Measurements from ENCODE around the gene ZC2HC1B. TPM values are rescaled to one million over a fixed set of nuclear protein-coding genes. Genes with fewer than 3 reads are reported as not detected.

Gene ZC2HC1B
- total RNA-seq, 1 donor from 2014 or later = not detected

DNA sequence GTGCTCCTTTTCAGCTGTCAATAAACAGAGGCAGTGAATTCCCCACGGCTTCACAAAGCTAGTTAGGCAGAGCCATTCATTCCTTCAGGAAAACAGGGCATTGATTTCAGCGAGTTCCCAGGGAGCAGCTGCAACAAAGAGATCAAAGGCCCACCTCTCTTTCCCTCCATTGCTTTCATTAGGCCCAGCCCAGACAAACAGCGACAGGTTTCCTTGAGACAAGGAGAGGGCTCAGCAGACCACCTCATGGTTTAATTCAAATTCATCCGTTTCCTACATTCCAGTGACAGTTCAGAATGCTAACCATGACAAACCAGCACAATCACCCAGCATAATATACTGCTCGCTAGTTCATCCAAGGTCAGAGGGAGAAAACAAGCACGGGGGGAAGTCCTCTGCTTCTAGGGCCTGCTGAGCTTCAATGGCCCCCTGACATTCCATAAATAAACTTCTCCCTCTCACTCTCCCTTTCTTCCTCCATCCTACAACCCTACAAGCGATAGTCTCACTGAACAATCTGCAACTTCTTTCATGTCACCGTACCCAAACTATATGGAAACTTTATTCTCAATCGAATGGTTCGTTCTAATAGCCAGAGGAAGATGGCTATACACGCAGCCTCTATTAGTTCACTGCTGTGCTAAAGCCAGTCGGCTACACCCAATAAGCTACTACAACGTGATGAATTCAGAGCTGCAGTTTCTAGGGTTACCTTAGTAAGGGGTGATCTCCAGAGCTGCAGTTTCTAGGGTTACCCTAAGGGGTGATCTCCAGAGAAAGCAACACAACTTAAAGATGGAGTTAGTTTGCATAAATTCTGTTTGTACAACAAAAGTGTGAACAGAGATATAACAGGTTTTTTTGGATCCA, 109.1 kb downstream of the ZC2HC1B start:
- Histone ChIP-seq H2AFZ (replicated peaks) (no peak overlapping the region), H3F3A (ENCODE audit: low read depth) (peaks cover 38% of the 10 kb centered on the region), H3K9me3 (ENCODE audit: low read depth) (no peaks in the 10 kb centered on the region), H3K4me3 (peak overlapping the region; percentile 38), H3K27me3 (peaks cover 88% of the 10 kb centered on the region), H3K79me2 (ENCODE audit: low read depth) (no peaks in the 10 kb centered on the region), H3K36me3 (no peaks in the 10 kb centered on the region), H3K4me2 (peak overlapping the region; percentile 78), H4K20me1 (ENCODE audit: low read depth) (peaks cover 6% of the 10 kb centered on the region), H3K4me1 (peaks cover 70% of the 10 kb centered on the region), H3K27ac (no peak overlapping the region), H3K9ac (no peak overlapping the region)
- Mint-ChIP-seq H3K4me1 (peaks cover 78% of the 10 kb centered on the region), H3K27me3 (ENCODE audit: insufficient read depth, low read depth) (no peaks in the 10 kb centered on the region), H3K27ac (peak overlapping the region; percentile 97), H3K4me3 (peak overlapping the region; percentile 56), H3K9me3 (peaks cover 5% of the 10 kb centered on the region), H3K36me3 (peaks cover 8% of the 10 kb centered on the region)
- peak; percentile 92 for DNase-seq (ENCODE audit: low spot score)
- peak; percentile 34 for TF ChIP-seq EZH2 (IDR thresholded peaks at IDR 0.05)
- peak; percentile 89 for TF ChIP-seq EZH2phosphoT487 (IDR thresholded peaks at IDR 0.05)
- TF ChIP-seq, protein P1, sequence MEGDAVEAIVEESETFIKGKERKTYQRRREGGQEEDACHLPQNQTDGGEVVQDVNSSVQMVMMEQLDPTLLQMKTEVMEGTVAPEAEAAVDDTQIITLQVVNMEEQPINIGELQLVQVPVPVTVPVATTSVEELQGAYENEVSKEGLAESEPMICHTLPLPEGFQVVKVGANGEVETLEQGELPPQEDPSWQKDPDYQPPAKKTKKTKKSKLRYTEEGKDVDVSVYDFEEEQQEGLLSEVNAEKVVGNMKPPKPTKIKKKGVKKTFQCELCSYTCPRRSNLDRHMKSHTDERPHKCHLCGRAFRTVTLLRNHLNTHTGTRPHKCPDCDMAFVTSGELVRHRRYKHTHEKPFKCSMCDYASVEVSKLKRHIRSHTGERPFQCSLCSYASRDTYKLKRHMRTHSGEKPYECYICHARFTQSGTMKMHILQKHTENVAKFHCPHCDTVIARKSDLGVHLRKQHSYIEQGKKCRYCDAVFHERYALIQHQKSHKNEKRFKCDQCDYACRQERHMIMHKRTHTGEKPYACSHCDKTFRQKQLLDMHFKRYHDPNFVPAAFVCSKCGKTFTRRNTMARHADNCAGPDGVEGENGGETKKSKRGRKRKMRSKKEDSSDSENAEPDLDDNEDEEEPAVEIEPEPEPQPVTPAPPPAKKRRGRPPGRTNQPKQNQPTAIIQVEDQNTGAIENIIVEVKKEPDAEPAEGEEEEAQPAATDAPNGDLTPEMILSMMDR (IDR thresholded peaks at IDR 0.05) = no peak

DNA sequence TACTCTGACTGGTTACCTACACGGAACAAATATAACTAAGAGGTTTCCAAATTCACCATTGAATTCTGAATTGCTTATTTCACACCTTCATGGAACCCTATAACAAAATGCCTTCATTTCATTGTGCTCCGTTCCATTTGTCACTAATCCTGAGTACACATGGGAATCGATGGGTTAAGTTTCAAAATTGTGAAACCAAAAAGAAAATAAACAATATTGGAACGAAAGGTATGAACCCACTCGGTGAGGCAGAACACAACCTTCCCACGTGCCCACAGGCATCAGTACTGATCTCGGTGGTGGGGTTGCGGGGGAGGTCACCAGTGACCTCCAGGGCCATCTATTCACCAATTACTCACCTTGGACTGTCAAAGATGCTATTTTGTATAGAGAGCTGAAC, 109.8 kb downstream of the ZC2HC1B start:
- no peaks in the 10 kb centered on the region for H3K9me3 ChIP-seq (ENCODE audit: low read depth)
- Mint-ChIP-seq H3K9me3 (peaks cover 9% of the 10 kb centered on the region), H3K4me1 (peaks cover 71% of the 10 kb centered on the region), H3K4me3 (peak overlapping the region; percentile 8), H3K27ac (peak overlapping the region; percentile 97), H3K36me3 (peaks cover 14% of the 10 kb centered on the region), H3K27me3 (ENCODE audit: insufficient read depth, low read depth) (no peaks in the 10 kb centered on the region)
- H3K27me3 ChIP-seq = peaks cover 87% of the 10 kb centered on the region
- no peak overlapping the region for H3K4me3 ChIP-seq
- no peaks in the 10 kb centered on the region for H3K36me3 ChIP-seq
- H3K9ac ChIP-seq = no peak overlapping the region
- no peaks in the 10 kb centered on the region for H3K79me2 ChIP-seq (ENCODE audit: low read depth)
- peak overlapping the region; percentile 78 for H3K4me2 ChIP-seq
- peaks cover 62% of the 10 kb centered on the region for H3K4me1 ChIP-seq
- no peak overlapping the region for H3K27ac ChIP-seq
- TF ChIP-seq EZH2 (IDR thresholded peaks at IDR 0.05) (no peak), EZH2phosphoT487 (IDR thresholded peaks at IDR 0.05) (no peak)
- TF ChIP-seq, protein P1 (IDR thresholded peaks at IDR 0.05) = no peak
- H2AFZ ChIP-seq (replicated peaks) = no peak overlapping the region
- peaks cover 6% of the 10 kb centered on the region for H4K20me1 ChIP-seq (ENCODE audit: low read depth)
- peaks cover 31% of the 10 kb centered on the region for H3F3A ChIP-seq (ENCODE audit: low read depth)
- DNase-seq (ENCODE audit: low spot score) = no peak

DNA sequence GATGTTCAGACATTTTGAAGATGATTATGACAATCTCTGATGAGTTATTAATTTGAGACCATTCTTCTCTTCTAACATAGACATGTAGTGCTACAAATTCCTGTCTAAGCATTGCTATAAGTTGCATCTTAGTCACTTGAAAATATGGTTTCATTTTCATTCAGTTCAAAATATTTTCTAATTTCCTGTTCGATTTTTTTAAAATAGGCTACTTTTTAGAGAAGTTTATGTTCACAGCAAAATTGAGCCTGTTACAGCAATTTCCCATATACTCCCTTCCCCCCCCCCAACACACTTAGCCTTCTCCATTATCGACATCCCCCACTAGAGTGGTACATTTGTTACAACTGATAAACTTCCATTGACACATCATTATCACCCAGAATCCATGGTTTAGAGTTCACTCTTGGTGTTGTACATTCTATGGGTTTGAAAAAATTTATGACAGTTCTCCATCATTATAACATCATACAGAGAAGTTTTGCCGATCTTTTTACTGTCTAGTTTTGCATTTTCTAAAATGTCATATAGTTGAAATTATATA, 112.6 kb downstream of the ZC2HC1B start:
- H3K9me3 Mint-ChIP-seq = peaks cover 16% of the 10 kb centered on the region
- no peak for DNase-seq (ENCODE audit: low spot score)
- TF ChIP-seq, protein P1 (IDR thresholded peaks at IDR 0.05) = no peak
- no peak for TF ChIP-seq EZH2 (IDR thresholded peaks at IDR 0.05)
- TF ChIP-seq EZH2phosphoT487 (IDR thresholded peaks at IDR 0.05) = no peak
- peaks cover 6% of the 10 kb centered on the region for H4K20me1 ChIP-seq (ENCODE audit: low read depth)
- no peaks in the 10 kb centered on the region for H3K79me2 ChIP-seq (ENCODE audit: low read depth)
- peak overlapping the region; percentile 70 for H3K27ac Mint-ChIP-seq
- no peak overlapping the region for H3K4me3 Mint-ChIP-seq
- H3K27ac ChIP-seq = no peak overlapping the region
- H3F3A ChIP-seq (ENCODE audit: low read depth) = peaks cover 24% of the 10 kb centered on the region
- H3K36me3 ChIP-seq = no peaks in the 10 kb centered on the region
- H3K9me3 ChIP-seq (ENCODE audit: low read depth) = peaks cover 6% of the 10 kb centered on the region
- H3K4me3 ChIP-seq = no peak overlapping the region
- peaks cover 44% of the 10 kb centered on the region for H3K4me1 Mint-ChIP-seq
- no peak overlapping the region for H3K4me2 ChIP-seq
- H3K4me1 ChIP-seq = peaks cover 34% of the 10 kb centered on the region
- no peak overlapping the region for H3K9ac ChIP-seq
- H3K36me3 Mint-ChIP-seq = peaks cover 23% of the 10 kb centered on the region
- H2AFZ ChIP-seq (replicated peaks) = no peak overlapping the region
- H3K27me3 Mint-ChIP-seq (ENCODE audit: insufficient read depth, low read depth) = no peaks in the 10 kb centered on the region
- H3K27me3 ChIP-seq = peaks cover 71% of the 10 kb centered on the region
